CD4-positive, alpha-beta T cell (primary cell): ENCODE data around the gene UBL4A. TPM values are rescaled to one million over a fixed set of nuclear protein-coding genes. Genes with fewer than 3 reads are reported as not detected.

Source experiments
- ATAC-seq: fragments of 200-7000 bp; cut with Tn5 transposase; one replicate; pipeline ENCODE4 v1.10.0; 2022; ENCODE audit warnings: mild to moderate bottlenecking; ENCODE audit not compliant: poor library complexity
- CTCF ChIA-PET: fragments of 350-600 bp; sonication (Branson Sonifier 250); formaldehyde crosslinking; loops from one replicate; lab custom pipeline; 2021; ENCODE audit warnings: antibody characterized with exemption, inconsistent platforms; lab: Charles Lee
- POLR2A ChIA-PET: fragments of 350-600 bp; sonication (Branson Sonifier 250); formaldehyde crosslinking; loops from one replicate; lab custom pipeline; 2021; ENCODE audit warnings: antibody characterized with exemption, inconsistent platforms; lab: Charles Lee
- DNase-seq, 14 experiments: peaks; one replicate each; pipeline ENCODE4 v3.0.0-alpha.2; 2013 to 2020; ENCODE audit warnings: mixed read lengths in 2 of 14
- H3K27ac ChIP-seq, 2 donors: one replicate each; pipeline versions ENCODE4 v1.5.1 to v1.7.0; 2013; ENCODE audit warnings: low read length in 2 of 2, low read depth in 1 of 2, mild to moderate bottlenecking in 1 of 2
- H3K27me3 ChIP-seq, 2 experiments: 1 replicate in 1 of 2; 2 replicates in 1 of 2; pipeline versions ENCODE4 v1.6.1 to v1.7.0; 2013; ENCODE audit warnings: low read length in 2 of 2, control low read depth in 1 of 2, mild to moderate bottlenecking in 1 of 2, moderate library complexity in 1 of 2; ENCODE audit not compliant: insufficient read depth in 2 of 2, control insufficient read depth in 1 of 2
- H3K36me3 ChIP-seq: one replicate; pipeline ENCODE4 v1.6.1; 2013; ENCODE audit warnings: low read length, control low read depth; ENCODE audit not compliant: insufficient read depth
- H3K4me1 ChIP-seq: one replicate; pipeline ENCODE4 v1.6.1; 2013; ENCODE audit warnings: low read length, control low read depth; ENCODE audit not compliant: insufficient read depth
- H3K4me3 ChIP-seq: one replicate; pipeline ENCODE4 v1.5.1; 2013; ENCODE audit warnings: mild to moderate bottlenecking, low read length, moderate library complexity
- H3K9me3 ChIP-seq, 2 experiments: 1 replicate in 1 of 2; 2 replicates in 1 of 2; pipeline versions ENCODE4 v1.6.1 to v1.7.0; 2013; ENCODE audit warnings: low read length in 2 of 2, mild to moderate bottlenecking in 2 of 2, control low read depth in 1 of 2, moderate library complexity in 1 of 2; ENCODE audit not compliant: control insufficient read depth in 1 of 2, insufficient read depth in 1 of 2
- H3K27ac Mint-ChIP-seq: one replicate; pipeline ENCODE4 v1.8.0; 2020; ENCODE audit warnings: mixed read lengths
- H3K27me3 Mint-ChIP-seq: one replicate; pipeline ENCODE4 v1.8.0; 2021; ENCODE audit warnings: mixed read lengths
- H3K36me3 Mint-ChIP-seq: one replicate; pipeline ENCODE4 v1.8.0; 2021; ENCODE audit warnings: low read depth, mixed read lengths
- H3K4me1 Mint-ChIP-seq: one replicate; pipeline ENCODE4 v1.8.0; 2021; ENCODE audit warnings: low read depth, mixed read lengths
- H3K4me3 Mint-ChIP-seq: one replicate; pipeline ENCODE4 v1.8.0; 2020; ENCODE audit warnings: mild to moderate bottlenecking, mixed read lengths
- H3K9me3 Mint-ChIP-seq: one replicate; pipeline ENCODE4 v1.8.0; 2020; ENCODE audit warnings: mixed read lengths
- intact Hi-C, 2 experiments: fragments of 100-400 bp; cut with DNase I in 1 of 2; cut with micrococcal nuclease in 1 of 2; formaldehyde crosslinking; loops; one replicate each; pipeline versions ENCODE4 v1.15.1 to v1.9.0; 2023 to 2025; cut with DNase I, micrococcal nuclease
- total RNA-seq, 174 experiments: library from RNA in 2 of 174; stranded (reverse) in 2 of 174; gene quantifications; one replicate each; pipeline ENCODE4 v1.2.3 and lab custom pipeline; 2021 to 2026
- TF ChIP-seq, protein P1 (sequence below): fragments of 200-600 bp; IDR thresholded peaks from one replicate; pipeline ENCODE4 v1.8.0; 2022; ENCODE audit warnings: antibody characterized with exemption, mild to moderate bottlenecking

UBL4A gene
- total RNA-seq, 2 experiments from 2014 or later: 6.6 to 8.9 TPM

DNA sequence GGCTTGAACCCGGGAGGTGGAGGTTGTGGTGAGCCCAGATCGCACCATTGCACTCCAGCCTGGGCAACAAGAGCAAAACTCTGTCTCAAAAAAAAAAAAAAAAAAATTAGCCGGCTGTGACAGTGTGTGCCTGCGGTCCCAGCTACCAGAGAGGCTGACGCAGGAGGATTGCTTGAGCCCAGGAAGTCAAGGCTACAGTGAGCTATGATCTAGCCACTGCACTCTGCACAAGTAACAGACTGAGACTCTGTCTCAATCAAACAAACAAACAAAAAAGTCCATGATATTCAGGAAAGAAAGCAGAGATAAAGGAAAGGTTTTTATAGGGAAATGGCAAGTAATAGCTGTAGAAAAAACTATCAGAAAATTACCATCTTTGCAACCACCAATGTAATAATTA is 5.2 kb downstream of the UBL4A start:
- peaks cover 26% of the 10 kb centered on the region for H3K4me1 Mint-ChIP-seq

DNA sequence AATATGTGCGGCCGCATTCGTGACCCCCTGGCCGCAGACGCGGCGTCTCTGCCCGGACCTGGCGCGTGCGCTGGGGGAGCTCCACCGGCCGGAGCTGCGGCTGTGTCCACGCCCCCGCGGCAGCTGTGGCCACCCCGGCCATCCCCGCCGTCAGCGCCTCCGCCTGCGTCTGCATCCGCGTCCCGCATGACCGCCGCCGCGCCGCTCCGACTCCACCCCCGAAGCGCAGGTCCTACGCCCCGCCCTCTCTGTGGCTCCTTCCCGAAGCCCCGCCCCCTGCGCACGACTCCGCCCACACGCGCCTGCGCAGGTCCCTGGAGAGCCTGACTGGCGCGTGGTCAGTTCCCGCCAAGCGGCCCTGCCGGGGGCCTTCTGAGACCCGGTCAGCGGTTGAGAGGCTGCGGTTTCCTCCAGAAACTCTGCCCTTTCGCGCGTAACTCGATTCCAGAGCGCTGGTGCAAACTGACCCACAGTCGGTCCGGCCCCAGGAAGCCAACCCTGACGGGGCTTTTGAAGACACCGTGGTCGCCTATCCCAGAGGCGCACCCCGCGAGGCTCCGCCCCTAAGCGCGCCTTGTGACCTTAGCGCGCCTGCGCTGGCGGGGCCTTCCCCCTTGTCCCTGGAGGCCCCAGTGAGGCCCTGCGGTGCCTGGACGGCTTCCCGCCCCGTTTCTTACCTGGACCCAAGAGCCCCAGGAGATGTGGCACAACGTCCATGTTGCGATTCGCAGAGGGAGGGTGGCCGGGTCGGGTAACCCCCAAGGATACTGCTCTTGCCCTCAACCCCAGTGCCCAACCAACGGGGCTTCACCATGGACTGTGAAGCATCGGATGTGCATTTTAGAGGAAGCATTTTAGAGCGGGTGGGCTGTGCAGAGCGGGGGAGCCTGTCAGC is 7.4 kb downstream of the UBL4A start, which contains the start of gene LAGE3:
TSS of gene LAGE3 (minus strand) at position 554 of the 895 bp plus-strand sequence. CDS start at position 188, 366 bp downstream.
- no peaks in the 10 kb centered on the region for H3K9me3 ChIP-seq
- peak; percentile 90 for ATAC-seq
- ChIA-PET POLR2A (interaction anchor here (0.7 to 1.5 kb wide), 7 partner anchors 8 to 81 kb away, joined by 3 to 8 read pairs (median 3); partner anchors contain the start of genes FAM3A, FAM50A, PLXNA3 and RPL10), CTCF (interaction anchor here (1.1 kb wide), 1 partner anchor 11 kb away, joined by 3 read pairs; the partner anchor contains the start of gene SLC10A3)
- H3K4me3 Mint-ChIP-seq: peak within 1 kb of the TSS; percentile 85
- no peaks in the 10 kb centered on the region for H3K36me3 Mint-ChIP-seq
- intact Hi-C loops: loop anchor here in 1 of 2 experiments (1.0 to 5.0 kb wide), 2 partner anchors 21 to 38 kb away; partner anchors contain the start of genes FAM3A and PLXNA3
- no peaks in the 10 kb centered on the region for H3K9me3 Mint-ChIP-seq
- H3K4me1 Mint-ChIP-seq: peaks cover 26% of the 10 kb centered on the region
- DNase-seq: peak; percentile 86 to 96 (median 92)
- peak within 1 kb of the TSS; percentile 56 for H3K4me3 ChIP-seq
- H3K36me3 ChIP-seq: peaks cover 2% of the 10 kb centered on the region
- peak within 1 kb of the TSS; percentile 72 to 74 for H3K27ac ChIP-seq
- H3K27ac Mint-ChIP-seq: peak within 1 kb of the TSS; percentile 90
- TF ChIP-seq, protein P1, sequence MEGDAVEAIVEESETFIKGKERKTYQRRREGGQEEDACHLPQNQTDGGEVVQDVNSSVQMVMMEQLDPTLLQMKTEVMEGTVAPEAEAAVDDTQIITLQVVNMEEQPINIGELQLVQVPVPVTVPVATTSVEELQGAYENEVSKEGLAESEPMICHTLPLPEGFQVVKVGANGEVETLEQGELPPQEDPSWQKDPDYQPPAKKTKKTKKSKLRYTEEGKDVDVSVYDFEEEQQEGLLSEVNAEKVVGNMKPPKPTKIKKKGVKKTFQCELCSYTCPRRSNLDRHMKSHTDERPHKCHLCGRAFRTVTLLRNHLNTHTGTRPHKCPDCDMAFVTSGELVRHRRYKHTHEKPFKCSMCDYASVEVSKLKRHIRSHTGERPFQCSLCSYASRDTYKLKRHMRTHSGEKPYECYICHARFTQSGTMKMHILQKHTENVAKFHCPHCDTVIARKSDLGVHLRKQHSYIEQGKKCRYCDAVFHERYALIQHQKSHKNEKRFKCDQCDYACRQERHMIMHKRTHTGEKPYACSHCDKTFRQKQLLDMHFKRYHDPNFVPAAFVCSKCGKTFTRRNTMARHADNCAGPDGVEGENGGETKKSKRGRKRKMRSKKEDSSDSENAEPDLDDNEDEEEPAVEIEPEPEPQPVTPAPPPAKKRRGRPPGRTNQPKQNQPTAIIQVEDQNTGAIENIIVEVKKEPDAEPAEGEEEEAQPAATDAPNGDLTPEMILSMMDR: no peak
- H3K4me1 ChIP-seq: peaks cover 28% of the 10 kb centered on the region
- H3K27me3 ChIP-seq: no peaks in the 10 kb centered on the region
- H3K27me3 Mint-ChIP-seq: no peaks in the 10 kb centered on the region

More for the DNA sequence above, 5.2 kb downstream of the UBL4A start:
- Histone ChIP-seq H3K36me3 (peaks cover 16% of the 10 kb centered on the region), H3K4me1 (peaks cover 46% of the 10 kb centered on the region), H3K4me3 (no peak overlapping the region), H3K9me3 (no peaks in the 10 kb centered on the region), H3K27ac (no peak overlapping the region), H3K27me3 (no peaks in the 10 kb centered on the region)
- DNase-seq (no peak), ATAC-seq (no peak)
- ChIA-PET CTCF (no interaction called here), POLR2A (no interaction called here)
- TF ChIP-seq, protein P1: no peak
- no peaks in the 10 kb centered on the region for H3K9me3 Mint-ChIP-seq
- no peak overlapping the region for H3K4me3 Mint-ChIP-seq
- intact Hi-C loops: loop anchor here in 1 of 2 experiments (10.0 kb wide), 1 partner anchor 46 kb away; the partner anchor contains the start of gene GDI1
- H3K27me3 Mint-ChIP-seq: no peaks in the 10 kb centered on the region
- H3K36me3 Mint-ChIP-seq: no peaks in the 10 kb centered on the region
- peak overlapping the region; percentile 12 for H3K27ac Mint-ChIP-seq

DNA sequence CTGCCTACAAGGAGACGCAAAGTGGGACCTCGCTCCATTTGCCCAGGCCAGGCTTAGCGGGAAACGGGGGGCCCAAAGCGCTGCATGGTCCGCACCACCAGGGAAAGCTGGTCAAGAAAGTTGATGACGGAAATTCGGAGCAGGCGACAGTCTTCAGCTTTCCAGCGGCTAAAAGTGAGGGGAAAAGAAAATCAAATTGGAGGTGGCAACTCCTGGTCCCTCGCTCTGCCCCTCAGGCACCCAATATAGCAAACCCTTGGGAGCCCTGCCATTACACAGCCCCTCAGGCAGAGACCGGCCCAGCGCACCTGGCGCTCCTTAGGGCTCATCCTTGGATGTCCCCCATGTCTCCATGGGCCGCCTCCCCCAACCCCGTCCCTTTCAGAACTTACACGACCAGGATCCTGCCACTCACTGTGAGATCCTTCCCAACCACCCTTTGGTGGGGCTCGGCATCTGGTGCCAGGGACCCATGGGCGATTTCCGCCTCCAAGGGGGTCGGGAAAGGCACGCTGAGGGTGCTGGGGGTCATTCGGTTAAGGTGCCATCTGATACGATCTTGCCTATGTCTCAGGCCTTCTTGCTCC is 8.4 kb downstream of the UBL4A start:
- intact Hi-C loops: loop anchor here in 1 of 2 experiments (1.0 to 5.0 kb wide), 2 partner anchors 20 to 39 kb away; partner anchors contain the start of genes FAM3A and PLXNA3
- Mint-ChIP-seq H3K27ac (peak overlapping the region; percentile 90), H3K27me3 (no peaks in the 10 kb centered on the region), H3K4me3 (peak overlapping the region; percentile 78), H3K9me3 (no peaks in the 10 kb centered on the region), H3K36me3 (peaks cover 7% of the 10 kb centered on the region), H3K4me1 (peaks cover 26% of the 10 kb centered on the region)
- ATAC-seq (no peak), DNase-seq (no peak)
- H3K27me3 ChIP-seq: no peaks in the 10 kb centered on the region
- H3K4me1 ChIP-seq: peaks cover 24% of the 10 kb centered on the region
- POLR2A ChIA-PET: interaction anchor here (0.7 to 1.5 kb wide), 8 partner anchors 9 to 80 kb away, joined by 3 to 8 read pairs (median 3); partner anchors contain the start of genes FAM3A, PLXNA3, RPL10 and UBL4A
- H3K4me3 ChIP-seq: peak overlapping the region; percentile 56
- H3K9me3 ChIP-seq: no peaks in the 10 kb centered on the region
- peak overlapping the region; percentile 34 to 74 for H3K27ac ChIP-seq
- H3K36me3 ChIP-seq: no peaks in the 10 kb centered on the region
- CTCF ChIA-PET: interaction anchor here (1.1 kb wide), 1 partner anchor 12 kb away, joined by 3 read pairs; the partner anchor contains the start of gene SLC10A3
- TF ChIP-seq, protein P1: no peak
